ENCODE data around the gene ARMC7. TPM values are rescaled to one million over a fixed set of nuclear protein-coding genes. Genes with fewer than 3 reads are reported as not detected.
A peak's percentile ranks its signal among the peaks of the same experiment; 100 is the strongest.

ARMC7 gene
- total and polyA plus RNA-seq, 2 of the 4 experiments (the other 2 are of a cell fraction): 1.8 to 6.9 TPM

- peak overlapping the region; percentile 74 for H3K9ac ChIP-seq (ENCODE audit: low read depth, low read length)
- no peak overlapping the region for H3K18ac ChIP-seq (ENCODE audit: low read depth, low read length)
- TF ChIP-seq MXI1 (IDR thresholded peaks at IDR 0.05; ENCODE audit: borderline replicate concordance, low read depth, low read length): peak; percentile 54; the same call in 1 of the 2 replicates
- TF ChIP-seq RFX5 (IDR thresholded peaks at IDR 0.05; ENCODE audit: low read depth, low read length): no peak
- ATAC-seq (ENCODE audit: low read depth) (no peak), DNase-seq (peak; percentile 28)
- H4K20me1 ChIP-seq (ENCODE audit: insufficient read depth, low read length): peaks cover 20% of the 10 kb centered on the region
- no peak overlapping the region for H2BK15ac ChIP-seq (ENCODE audit: low read depth, low read length)
- peak overlapping the region; percentile 87 for H2AK5ac ChIP-seq (ENCODE audit: low read depth, low read length)
- peak overlapping the region; percentile 75 for H3K4me3 ChIP-seq (ENCODE audit: insufficient read depth, low read depth, low read length)
- peak overlapping the region; percentile 99 for H2AK9ac ChIP-seq (replicated peaks; ENCODE audit: low read depth, low read length, poor library complexity)
- H4K91ac ChIP-seq (ENCODE audit: insufficient read depth, low read depth, low read length): peak overlapping the region; percentile 45
- in situ Hi-C loops (cut with MboI; ENCODE audit: low sequenced_read_pairs): no loop called here
- CTCF ChIA-PET: no interaction called here
- peak overlapping the region; percentile 74 for H3K27ac ChIP-seq (ENCODE audit: insufficient read depth, low read length)
- H3K14ac ChIP-seq (replicated peaks; ENCODE audit: low read depth, low read length): peak overlapping the region; percentile 85
- H3K4me2 ChIP-seq (ENCODE audit: low read depth, low read length): peak overlapping the region; percentile 96
- H2BK5ac ChIP-seq (ENCODE audit: low read depth, low read length, poor library complexity, severe bottlenecking): peak overlapping the region; percentile 12
- H3K27me3 ChIP-seq (ENCODE audit: control insufficient read depth, insufficient read depth, low read length): no peaks in the 10 kb centered on the region
- no peaks in the 10 kb centered on the region for H3K9me3 ChIP-seq (ENCODE audit: control insufficient read depth, insufficient read depth, low read length)
- H3K36me3 ChIP-seq (ENCODE audit: control insufficient read depth, insufficient read depth, low read length): peaks cover 4% of the 10 kb centered on the region
- POLR2A ChIA-PET (ENCODE audit: unreplicated experiment): no interaction called here
- no peak overlapping the region for H2BK120ac ChIP-seq (ENCODE audit: low read depth, low read length)
- H3K9me1 ChIP-seq (ENCODE audit: insufficient read depth, low read length): peaks cover 6% of the 10 kb centered on the region; the same call in 1 of the 2 replicates
- WGBS, 2 experiments (ENCODE audit: extremely low coverage in 2 of 2, insufficient read length in 1 of 2): 0% methylated on average over 4 of the region's 28 CpGs; no CpG with 5 or more reads in 1 of the 2 experiments
- peak overlapping the region; percentile 66 for H3K56ac ChIP-seq (ENCODE audit: extremely low read depth, insufficient read depth, low read length)
- H2AFZ ChIP-seq (replicated peaks; ENCODE audit: low read length, poor library complexity): peak overlapping the region; percentile 91
- peak overlapping the region; percentile 96 for H3K23ac ChIP-seq (ENCODE audit: low read depth, low read length)
- no TSS peak for BruUV-seq (replicated peaks)
- H3K4me1 ChIP-seq (ENCODE audit: control insufficient read depth, insufficient read depth, low read length): no peaks in the 10 kb centered on the region
- H4K8ac ChIP-seq (ENCODE audit: low read depth in 2 of 2, low read length in 2 of 2): peak overlapping the region; percentile 13 to 84
- H3K79me1 ChIP-seq (ENCODE audit: low read depth in 1 of 2, low read length in 2 of 2): peaks cover 12 to 38% of the 10 kb centered on the region in 2 experiments
- dilution Hi-C loops (cut with HindIII; ENCODE audit: low sequenced_read_pairs, unreplicated experiment): no loop called here
- peak overlapping the region; percentile 73 for H3K4ac ChIP-seq (ENCODE audit: low read depth, low read length)
- no peak overlapping the region for H2BK20ac ChIP-seq (ENCODE audit: low read depth, low read length)
- H4K5ac ChIP-seq (ENCODE audit: low read depth, low read length): peak overlapping the region; percentile 58; the same call in 1 of the 2 replicates
- intact Hi-C loops (cut with micrococcal nuclease): loop anchor here (2.0 kb wide), 1 partner anchor 14 kb away; no protein-coding TSS in a partner anchor
Observed at GRCh38 chr17:75152922-75153779, 43.4 kb downstream of the ARMC7 start.
